ENCODE data around the gene PRODH2.

DNA sequence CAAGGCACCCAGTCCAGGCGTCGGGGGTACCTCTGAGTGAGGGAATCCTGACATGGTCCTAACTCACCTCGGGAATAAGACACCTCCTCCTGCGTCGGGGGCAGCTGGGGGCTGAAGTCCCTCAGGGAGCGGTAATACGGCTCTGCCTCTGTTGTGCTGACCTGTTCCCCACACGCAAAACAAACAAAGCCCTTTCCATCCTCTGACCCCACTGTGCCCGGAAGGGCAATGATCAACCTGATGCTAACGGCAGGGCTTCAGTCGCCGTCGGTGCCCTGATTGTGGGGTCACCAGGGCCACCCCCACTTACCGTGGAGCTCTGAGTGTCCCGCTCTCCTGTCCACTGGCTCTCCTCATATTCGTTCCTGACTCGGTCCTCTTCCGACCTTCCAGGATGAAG, 18.3 kb upstream of the PRODH2 start:
- TF ChIP-seq, protein P1, sequence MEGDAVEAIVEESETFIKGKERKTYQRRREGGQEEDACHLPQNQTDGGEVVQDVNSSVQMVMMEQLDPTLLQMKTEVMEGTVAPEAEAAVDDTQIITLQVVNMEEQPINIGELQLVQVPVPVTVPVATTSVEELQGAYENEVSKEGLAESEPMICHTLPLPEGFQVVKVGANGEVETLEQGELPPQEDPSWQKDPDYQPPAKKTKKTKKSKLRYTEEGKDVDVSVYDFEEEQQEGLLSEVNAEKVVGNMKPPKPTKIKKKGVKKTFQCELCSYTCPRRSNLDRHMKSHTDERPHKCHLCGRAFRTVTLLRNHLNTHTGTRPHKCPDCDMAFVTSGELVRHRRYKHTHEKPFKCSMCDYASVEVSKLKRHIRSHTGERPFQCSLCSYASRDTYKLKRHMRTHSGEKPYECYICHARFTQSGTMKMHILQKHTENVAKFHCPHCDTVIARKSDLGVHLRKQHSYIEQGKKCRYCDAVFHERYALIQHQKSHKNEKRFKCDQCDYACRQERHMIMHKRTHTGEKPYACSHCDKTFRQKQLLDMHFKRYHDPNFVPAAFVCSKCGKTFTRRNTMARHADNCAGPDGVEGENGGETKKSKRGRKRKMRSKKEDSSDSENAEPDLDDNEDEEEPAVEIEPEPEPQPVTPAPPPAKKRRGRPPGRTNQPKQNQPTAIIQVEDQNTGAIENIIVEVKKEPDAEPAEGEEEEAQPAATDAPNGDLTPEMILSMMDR (IDR thresholded peaks at IDR 0.05): no peak
- no peak for TF ChIP-seq POLR2A (IDR thresholded peaks at IDR 0.05)
